ENCODE measurements around the gene NFATC2.
A peak's percentile ranks its signal among the peaks of the same experiment; 100 is the strongest.

Gene NFATC2

DNA sequence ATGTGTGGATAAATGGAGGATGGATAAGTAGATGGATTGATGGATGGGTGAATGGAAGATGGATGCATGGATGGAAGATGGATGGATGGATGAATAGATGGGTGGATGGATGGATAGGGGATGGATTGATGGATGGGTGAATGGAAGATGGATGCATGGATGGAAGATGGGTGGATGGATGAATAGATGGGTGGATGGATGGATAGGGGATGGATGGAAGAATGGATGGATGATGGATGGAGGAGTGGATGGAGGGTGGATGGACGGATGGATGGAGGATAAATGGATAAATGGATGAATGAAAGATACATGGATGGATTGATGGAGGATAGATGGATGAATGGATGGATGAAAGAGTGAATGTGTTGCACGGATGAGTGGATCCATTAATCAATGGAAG lies 3.0 kb upstream of the NFATC2 start:
- no peak for TF ChIP-seq EZH2phosphoT487 (IDR thresholded peaks at IDR 0.05; ENCODE audit: borderline replicate concordance)
- TF ChIP-seq, protein P1, sequence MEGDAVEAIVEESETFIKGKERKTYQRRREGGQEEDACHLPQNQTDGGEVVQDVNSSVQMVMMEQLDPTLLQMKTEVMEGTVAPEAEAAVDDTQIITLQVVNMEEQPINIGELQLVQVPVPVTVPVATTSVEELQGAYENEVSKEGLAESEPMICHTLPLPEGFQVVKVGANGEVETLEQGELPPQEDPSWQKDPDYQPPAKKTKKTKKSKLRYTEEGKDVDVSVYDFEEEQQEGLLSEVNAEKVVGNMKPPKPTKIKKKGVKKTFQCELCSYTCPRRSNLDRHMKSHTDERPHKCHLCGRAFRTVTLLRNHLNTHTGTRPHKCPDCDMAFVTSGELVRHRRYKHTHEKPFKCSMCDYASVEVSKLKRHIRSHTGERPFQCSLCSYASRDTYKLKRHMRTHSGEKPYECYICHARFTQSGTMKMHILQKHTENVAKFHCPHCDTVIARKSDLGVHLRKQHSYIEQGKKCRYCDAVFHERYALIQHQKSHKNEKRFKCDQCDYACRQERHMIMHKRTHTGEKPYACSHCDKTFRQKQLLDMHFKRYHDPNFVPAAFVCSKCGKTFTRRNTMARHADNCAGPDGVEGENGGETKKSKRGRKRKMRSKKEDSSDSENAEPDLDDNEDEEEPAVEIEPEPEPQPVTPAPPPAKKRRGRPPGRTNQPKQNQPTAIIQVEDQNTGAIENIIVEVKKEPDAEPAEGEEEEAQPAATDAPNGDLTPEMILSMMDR (conservative IDR thresholded peaks at IDR 0.05; ENCODE audit: low read length) = no peak
- Histone ChIP-seq H3K4me2 (ENCODE audit: low read depth, low read length, poor library complexity, severe bottlenecking) (no peak overlapping the region), H3K9me3 (ENCODE audit: insufficient read depth, low read depth, low read length) (no peaks in the 10 kb centered on the region), H3K4me3 (ENCODE audit: low read length, poor library complexity, severe bottlenecking) (no peak overlapping the region), H2AFZ (ENCODE audit: low read length) (no peak overlapping the region), H3K9ac (ENCODE audit: low read depth, low read length, poor library complexity, severe bottlenecking) (no peak overlapping the region), H4K20me1 (ENCODE audit: insufficient read depth, low read length, poor library complexity, severe bottlenecking) (peaks cover 5% of the 10 kb centered on the region), H3F3A (ENCODE audit: low read depth) (no peaks in the 10 kb centered on the region), H3K27me3 (ENCODE audit: insufficient read depth, low read length, poor library complexity, severe bottlenecking) (no peaks in the 10 kb centered on the region), H3K79me2 (ENCODE audit: insufficient read depth, low read length) (peaks cover 4% of the 10 kb centered on the region), H3K4me1 (ENCODE audit: insufficient read depth, low read length, poor library complexity, severe bottlenecking) (peaks cover 19% of the 10 kb centered on the region), H3K36me3 (ENCODE audit: insufficient read depth, low read length) (no peaks in the 10 kb centered on the region), H3K9me2 (replicated peaks; ENCODE audit: low read depth, low read length) (no peaks in the 10 kb centered on the region)

DNA sequence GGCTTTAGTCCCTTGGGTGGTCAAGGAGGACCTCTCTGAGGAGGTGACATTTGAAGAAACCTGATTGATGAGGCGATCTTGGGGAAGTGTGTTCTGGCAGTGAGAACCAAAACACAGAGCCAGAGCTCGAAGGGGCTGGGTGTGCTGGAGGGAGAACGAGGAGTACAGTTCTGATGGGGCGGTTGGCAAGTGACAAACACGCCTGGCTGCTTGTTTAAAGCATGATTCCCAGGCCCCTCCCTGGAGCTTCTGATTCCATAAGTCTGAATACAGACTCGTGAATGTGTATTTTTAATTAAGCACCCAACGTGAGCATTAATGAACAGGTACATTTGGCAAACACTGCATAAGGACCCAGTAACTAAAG lies 886 bp upstream of the NFATC2 start:
- no peaks in the 10 kb centered on the region for H3F3A ChIP-seq (ENCODE audit: low read depth)
- no peaks in the 10 kb centered on the region for H3K9me3 ChIP-seq (ENCODE audit: insufficient read depth, low read depth, low read length)
- peaks cover 40% of the 10 kb centered on the region for H3K4me1 ChIP-seq (ENCODE audit: insufficient read depth, low read length, poor library complexity, severe bottlenecking)
- H3K36me3 ChIP-seq (ENCODE audit: insufficient read depth, low read length) = no peaks in the 10 kb centered on the region
- H3K4me2 ChIP-seq (ENCODE audit: low read depth, low read length, poor library complexity, severe bottlenecking) = peak overlapping the region; percentile 66
- no peak for TF ChIP-seq EZH2phosphoT487 (IDR thresholded peaks at IDR 0.05; ENCODE audit: borderline replicate concordance)
- TF ChIP-seq, protein P1 (conservative IDR thresholded peaks at IDR 0.05; ENCODE audit: low read length) = no peak
- peak overlapping the region; percentile 79 for H2AFZ ChIP-seq (ENCODE audit: low read length)
- H3K9me2 ChIP-seq (replicated peaks; ENCODE audit: low read depth, low read length) = no peaks in the 10 kb centered on the region
- H3K9ac ChIP-seq (ENCODE audit: low read depth, low read length, poor library complexity, severe bottlenecking) = peak overlapping the region; percentile 55
- peaks cover 18% of the 10 kb centered on the region for H4K20me1 ChIP-seq (ENCODE audit: insufficient read depth, low read length, poor library complexity, severe bottlenecking)
- H3K4me3 ChIP-seq (ENCODE audit: low read length, poor library complexity, severe bottlenecking) = peak overlapping the region; percentile 93
- H3K27me3 ChIP-seq (ENCODE audit: insufficient read depth, low read length, poor library complexity, severe bottlenecking) = no peaks in the 10 kb centered on the region
- H3K79me2 ChIP-seq (ENCODE audit: insufficient read depth, low read length) = peaks cover 25% of the 10 kb centered on the region

GRCh38 chr20:51542033-51542570 lies 417 bp downstream of the NFATC2 start:
- H3K79me2 ChIP-seq (ENCODE audit: insufficient read depth, low read length) = peaks cover 38% of the 10 kb centered on the region
- peaks cover 26% of the 10 kb centered on the region for H4K20me1 ChIP-seq (ENCODE audit: insufficient read depth, low read length, poor library complexity, severe bottlenecking)
- no peaks in the 10 kb centered on the region for H3K9me2 ChIP-seq (replicated peaks; ENCODE audit: low read depth, low read length)
- no peaks in the 10 kb centered on the region for H3K9me3 ChIP-seq (ENCODE audit: insufficient read depth, low read depth, low read length)
- H3K9ac ChIP-seq (ENCODE audit: low read depth, low read length, poor library complexity, severe bottlenecking) = peak overlapping the region; percentile 94
- H3K36me3 ChIP-seq (ENCODE audit: insufficient read depth, low read length) = no peaks in the 10 kb centered on the region
- peak overlapping the region; percentile 76 for H3K4me2 ChIP-seq (ENCODE audit: low read depth, low read length, poor library complexity, severe bottlenecking)
- H3K27me3 ChIP-seq (ENCODE audit: insufficient read depth, low read length, poor library complexity, severe bottlenecking) = no peaks in the 10 kb centered on the region
- peak overlapping the region; percentile 93 for H3K4me3 ChIP-seq (ENCODE audit: low read length, poor library complexity, severe bottlenecking)
- H3F3A ChIP-seq (ENCODE audit: low read depth) = no peaks in the 10 kb centered on the region
- peaks cover 43% of the 10 kb centered on the region for H3K4me1 ChIP-seq (ENCODE audit: insufficient read depth, low read length, poor library complexity, severe bottlenecking)
- peak overlapping the region; percentile 32; the same call in 1 of the 2 replicates for H2AFZ ChIP-seq (ENCODE audit: low read length)
- TF ChIP-seq, protein P1 (conservative IDR thresholded peaks at IDR 0.05; ENCODE audit: low read length) = peak; percentile 85
- TF ChIP-seq EZH2phosphoT487 (IDR thresholded peaks at IDR 0.05; ENCODE audit: borderline replicate concordance) = no peak
